HG02759 (cell line): ENCODE results near the gene NANOG.
"Not testable (repeated sequence)": the region's sequence is repeated elsewhere in the genome, so short reads cannot be mapped to it uniquely, and the experiment has no call there.

Experiments
- ATAC-seq: cut with Tn5 transposase; IDR thresholded peaks from one replicate; pipeline ENCODE4 v1.9.1; 2021; ENCODE audit warnings: mild to moderate bottlenecking, moderate library complexity; ENCODE audit not compliant: unreplicated experiment

The NANOG gene

GRCh38 chr12:7788884-7789528, at the start of gene NANOG:
NANOG (plus strand) TSS chr12:7789402; CDS start chr12:7789615, 213 bp downstream.
- not testable (repeated sequence) for ATAC-seq

- no peak for ATAC-seq
Observed at GRCh38 chr12:7747246-7747645, 42.0 kb upstream of the NANOG start, which contains the start of gene CLEC4C. CLEC4C (minus strand) TSS chr12:7747375; CDS start chr12:7747348, 27 bp downstream.

- no peak for ATAC-seq
Observed at GRCh38 chr12:7748852-7749251, 40.4 kb upstream of the NANOG start.

- no peak for ATAC-seq
Observed at GRCh38 chr12:7749442-7749841, 39.8 kb upstream of the NANOG start.

- ATAC-seq = no peak
Observed at GRCh38 chr12:7750350-7750749, 38.9 kb upstream of the NANOG start.

GRCh38 chr12:7751394-7751793, 37.8 kb upstream of the NANOG start:
- ATAC-seq = no peak

- not testable (repeated sequence) for ATAC-seq
Observed at GRCh38 chr12:7751941-7752922, 37.0 kb upstream of the NANOG start.

- not testable (repeated sequence) for ATAC-seq
Observed at GRCh38 chr12:7755668-7756067, 33.5 kb upstream of the NANOG start.

GRCh38 chr12:7756993-7757392, 32.2 kb upstream of the NANOG start:
- ATAC-seq = no peak

- no peak for ATAC-seq
Observed at GRCh38 chr12:7758766-7759140, 30.4 kb upstream of the NANOG start.

GRCh38 chr12:7769999-7770398, 19.2 kb upstream of the NANOG start:
- ATAC-seq = no peak

- no peak for ATAC-seq
Observed at GRCh38 chr12:7781274-7781673, 7.9 kb upstream of the NANOG start.

GRCh38 chr12:7782055-7782454, 7.1 kb upstream of the NANOG start:
- ATAC-seq = no peak

- not testable (repeated sequence) for ATAC-seq
Observed at GRCh38 chr12:7783433-7783832, 5.8 kb upstream of the NANOG start.

- ATAC-seq = no peak
Observed at GRCh38 chr12:7784701-7785100, 4.5 kb upstream of the NANOG start.

- no peak for ATAC-seq
Observed at GRCh38 chr12:7787574-7788293, 1.5 kb upstream of the NANOG start.

GRCh38 chr12:7788294-7788660, 925 bp upstream of the NANOG start:
- ATAC-seq = no peak

- ATAC-seq = no peak
Observed at GRCh38 chr12:7793211-7793610, 4.0 kb downstream of the NANOG start.

- not testable (repeated sequence) for ATAC-seq
Observed at GRCh38 chr12:7797269-7797668, 8.1 kb downstream of the NANOG start.

GRCh38 chr12:7797698-7798398, 8.6 kb downstream of the NANOG start:
- ATAC-seq = no peak
